B cell (primary cell): Measurements from ENCODE around the gene SLC6A6. TPM values are rescaled to one million over a fixed set of nuclear protein-coding genes. Genes with fewer than 3 reads are reported as not detected.

Experiments used
- ATAC-seq: fragments of 200-7000 bp; cut with Tn5 transposase; one replicate; pipeline ENCODE4 v1.10.0; 2021; ENCODE audit warnings: low read depth, mild to moderate bottlenecking, moderate number of reproducible peaks, moderate library complexity
- CTCF ChIA-PET: fragments of 350-600 bp; sonication (Branson Sonifier 250); formaldehyde crosslinking; loops from one replicate; lab custom pipeline; 2021; ENCODE audit warnings: antibody characterized with exemption, inconsistent platforms; lab: Charles Lee
- POLR2A ChIA-PET: fragments of 350-600 bp; sonication (Branson Sonifier 250); formaldehyde crosslinking; loops from one replicate; lab custom pipeline; 2021; ENCODE audit warnings: antibody characterized with exemption; lab: Charles Lee
- DNase-seq: peaks from one replicate; pipeline ENCODE4 v3.0.0; 2013
- H2AFZ ChIP-seq: 2 replicates; pipeline ENCODE4 v1.6.1; 2012; ENCODE audit warnings: mild to moderate bottlenecking, low read depth, low read length; ENCODE audit not compliant: insufficient read depth, poor library complexity, severe bottlenecking
- H3K27ac ChIP-seq, 2 donors: 1 replicate in 1 of 2; 2 replicates in 1 of 2; pipeline ENCODE4 v1.5.1; 2012 to 2013; ENCODE audit warnings: low read length in 2 of 2, mild to moderate bottlenecking in 2 of 2, moderate library complexity in 1 of 2
- H3K27me3 ChIP-seq, 4 experiments: fragments of 200-600 bp in 1 of 4; sonication (generic) in 1 of 4; replicated peaks in 1 of 4; 1 replicate in 2 of 4; 2 replicates in 2 of 4; pipeline versions ENCODE4 v1.6.1 to v1.7.0; 2013 to 2016; ENCODE audit warnings: low read length in 3 of 4, mild to moderate bottlenecking in 2 of 4, mixed read lengths in 1 of 4, moderate library complexity in 1 of 4; ENCODE audit not compliant: insufficient read depth in 4 of 4, control insufficient read depth in 3 of 4; ENCODE audit errors: control extremely low read depth in 1 of 4
- H3K36me3 ChIP-seq, 2 experiments: replicated peaks in 1 of 2; 1 replicate in 1 of 2; 2 replicates in 1 of 2; pipeline versions ENCODE4 v1.6.1 to v1.7.1; 2013; ENCODE audit warnings: low read length in 1 of 2; ENCODE audit not compliant: insufficient read depth in 2 of 2, control insufficient read depth in 1 of 2; ENCODE audit errors: control extremely low read depth in 1 of 2, extremely low read depth in 1 of 2
- H3K4me1 ChIP-seq, 2 donors: fragments of 200-600 bp in 1 of 2; sonication (generic) in 1 of 2; 1 replicate in 1 of 2; 2 replicates in 1 of 2; pipeline versions ENCODE4 v1.5.1 to v1.6.1; 2013 to 2017; ENCODE audit warnings: low read length in 2 of 2; ENCODE audit not compliant: control insufficient read depth in 2 of 2, insufficient read depth in 2 of 2
- H3K4me2 ChIP-seq: replicated peaks from 2 replicates; pipeline ENCODE3; 2012; ENCODE audit warnings: mild to moderate bottlenecking, low read depth, low read length; ENCODE audit not compliant: poor library complexity, severe bottlenecking
- H3K4me3 ChIP-seq, 5 experiments: fragments of 200-600 bp in 1 of 5; sonication (generic) in 1 of 5; 1 replicate in 3 of 5; 2 replicates in 2 of 5; pipeline versions ENCODE4 v1.5.1 to v1.7.0; 2011 to 2016; ENCODE audit warnings: low read length in 4 of 5, mild to moderate bottlenecking in 4 of 5, low read depth in 2 of 5, control low read depth in 1 of 5, moderate library complexity in 1 of 5; ENCODE audit not compliant: insufficient read depth in 1 of 5; ENCODE audit errors: control extremely low read depth in 1 of 5, extremely low read depth in 1 of 5
- H3K79me2 ChIP-seq: fragments of 200-600 bp; sonication (generic); one replicate; pipeline ENCODE4 v1.6.0; 2016; ENCODE audit warnings: low read length; ENCODE audit not compliant: control insufficient read depth, insufficient read depth
- H3K9ac ChIP-seq: fragments of 200-600 bp; sonication (generic); 2 replicates; pipeline ENCODE4 v1.6.1; 2017; ENCODE audit warnings: mild to moderate bottlenecking, low read length, moderate library complexity
- H3K9me3 ChIP-seq, 3 donors: one replicate each; pipeline versions ENCODE4 v1.6.1 to v1.7.1; 2013; ENCODE audit warnings: low read length in 2 of 3; ENCODE audit not compliant: control insufficient read depth in 2 of 3, insufficient read depth in 1 of 3; ENCODE audit errors: control extremely low read depth in 1 of 3
- H4K20me1 ChIP-seq: 2 replicates; pipeline ENCODE4 v1.6.0; 2012; ENCODE audit warnings: mild to moderate bottlenecking, low read length; ENCODE audit not compliant: insufficient read depth, control insufficient read depth, poor library complexity, severe bottlenecking
- H3K27ac Mint-ChIP-seq: one replicate; pipeline ENCODE4 v1.8.0; 2021; ENCODE audit warnings: mixed read lengths
- H3K27me3 Mint-ChIP-seq: one replicate; pipeline ENCODE4 v1.8.0; 2021; ENCODE audit warnings: mixed read lengths
- H3K4me1 Mint-ChIP-seq: one replicate; pipeline ENCODE4 v1.8.0; 2021; ENCODE audit warnings: mixed read lengths
- H3K4me3 Mint-ChIP-seq: one replicate; pipeline ENCODE4 v1.8.0; 2021; ENCODE audit warnings: mixed read lengths
- H3K9me3 Mint-ChIP-seq: one replicate; pipeline ENCODE4 v1.8.0; 2022; ENCODE audit warnings: mixed read lengths; ENCODE audit not compliant: insufficient read depth
- CTCF ChIP-seq: fragments of 200-600 bp; IDR thresholded peaks from one replicate; pipeline ENCODE4 v1.8.0; 2022; ENCODE audit warnings: antibody characterized with exemption, mild to moderate bottlenecking
- EZH2 ChIP-seq: IDR thresholded peaks from 2 replicates; pipeline ENCODE4 v1.6.1; 2012; ENCODE audit warnings: borderline replicate concordance, low read depth, mild to moderate bottlenecking, moderate library complexity, low read length; ENCODE audit not compliant: insufficient read depth, poor library complexity, severe bottlenecking
- WGBS: methylation state at CpG from one replicate; pipeline ENCODE4 v1.1.5; 2013; ENCODE audit warnings: missing lambda C conversion rate; ENCODE audit not compliant: insufficient coverage; 5-methylcytosine and 5-hydroxymethylcytosine counted together
- intact Hi-C: fragments of 100-400 bp; cut with micrococcal nuclease; formaldehyde crosslinking; loops from one replicate; pipeline ENCODE4 v1.10.0; 2022
- polyA plus RNA-seq: library from polyadenylated mRNA; depleted of rRNA; stranded (reverse); fragments of >200 nt; gene quantifications from 2 replicates; pipeline ENCODE4 v1.2.3, GENCODE V29; 2012
- total RNA-seq, 2 donors: library from RNA; stranded (reverse); fragments of 120-200 nt in 1 of 2; gene quantifications; 1 replicate in 1 of 2; 2 replicates in 1 of 2; pipeline versions ENCODE4 v1.2.3 to v1.2.4, GENCODE V29; 2013 to 2022

SLC6A6 gene
- total and polyA plus RNA-seq, 2 donors (not counting 1 experiment from before 2014, with no cell fraction given) = 34.2 to 48.7 TPM

- Histone ChIP-seq H3K27ac (no peak overlapping the region), H3K4me1 (peaks cover 0 to 4% of the 10 kb centered on the region in 2 donors), H3K9ac (no peak overlapping the region), H3K27me3 (peaks cover 0 to 6% (median 0%) of the 10 kb centered on the region in 4 experiments), H3K9me3 (peaks cover 0 to 3% (median 0%) of the 10 kb centered on the region in 3 donors), H4K20me1 (no peaks in the 10 kb centered on the region), H3K4me2 (no peak overlapping the region), H2AFZ (no peak overlapping the region), H3K36me3 (no peaks in the 10 kb centered on the region), H3K4me3 (no peak overlapping the region), H3K79me2 (no peaks in the 10 kb centered on the region)
- CTCF ChIA-PET = interaction anchor here (1.2 to 3.9 kb wide), 3 partner anchors 22 to 416 kb away, joined by 3 to 21 read pairs (median 3); no protein-coding TSS in a partner anchor
- Mint-ChIP-seq H3K27me3 (peaks cover 5% of the 10 kb centered on the region), H3K27ac (no peak overlapping the region), H3K9me3 (no peaks in the 10 kb centered on the region), H3K4me3 (no peak overlapping the region), H3K4me1 (peaks cover 2% of the 10 kb centered on the region)
- intact Hi-C loops = loop anchor here (2.0 kb wide), 1 partner anchor 411 kb away; no protein-coding TSS in a partner anchor
- ATAC-seq (no peak), DNase-seq (no peak)
- TF ChIP-seq CTCF (no peak), EZH2 (no peak)
- POLR2A ChIA-PET = no interaction called here
- 62% methylated on average over 10 of the region's 10 CpGs for WGBS
Measured at GRCh38 chr3:14509796-14510100, 107.3 kb downstream of the SLC6A6 start.

- ATAC-seq = no peak
- POLR2A ChIA-PET = no interaction called here
Measured at GRCh38 chr3:14510838-14511622, 108.6 kb downstream of the SLC6A6 start.

More at GRCh38 chr3:14510838-14511622, 108.6 kb downstream of the SLC6A6 start:
- Mint-ChIP-seq H3K4me3 (no peak overlapping the region), H3K9me3 (no peaks in the 10 kb centered on the region), H3K27ac (no peak overlapping the region), H3K4me1 (peaks cover 2% of the 10 kb centered on the region), H3K27me3 (peaks cover 4% of the 10 kb centered on the region)
- Histone ChIP-seq H3K79me2 (no peaks in the 10 kb centered on the region), H3K9me3 (peaks cover 0 to 3% (median 0%) of the 10 kb centered on the region in 3 donors), H3K27me3 (peaks cover 0 to 6% (median 0%) of the 10 kb centered on the region in 4 experiments), H3K9ac (no peak overlapping the region), H3K27ac (no peak overlapping the region), H4K20me1 (no peaks in the 10 kb centered on the region), H3K4me3 (no peak overlapping the region), H3K4me2 (no peak overlapping the region), H3K36me3 (no peaks in the 10 kb centered on the region), H3K4me1 (peaks cover 0 to 4% of the 10 kb centered on the region in 2 donors), H2AFZ (no peak overlapping the region)
- CTCF ChIA-PET = interaction anchor here (1.0 to 3.9 kb wide), 3 partner anchors 10 to 410 kb away, joined by 3 to 21 read pairs (median 4); no protein-coding TSS in a partner anchor
- no peak for DNase-seq
- intact Hi-C loops = no loop called here
- TF ChIP-seq EZH2 = no peak
- 89% methylated on average over 21 of the region's 23 CpGs for WGBS
